NCI-H1417 treated with DMSO at 0.1 percent for 48 hours (cell line): ENCODE data around the gene GNPTAB.
"Not testable (repeated sequence)": the region's sequence is repeated elsewhere in the genome, so short reads cannot be mapped to it uniquely, and the experiment has no call there.

Experiments used
- DNase-seq: peaks from one replicate; lab custom pipeline; 2025; lab: John Stamatoyannopoulos, UW

Gene GNPTAB

DNA sequence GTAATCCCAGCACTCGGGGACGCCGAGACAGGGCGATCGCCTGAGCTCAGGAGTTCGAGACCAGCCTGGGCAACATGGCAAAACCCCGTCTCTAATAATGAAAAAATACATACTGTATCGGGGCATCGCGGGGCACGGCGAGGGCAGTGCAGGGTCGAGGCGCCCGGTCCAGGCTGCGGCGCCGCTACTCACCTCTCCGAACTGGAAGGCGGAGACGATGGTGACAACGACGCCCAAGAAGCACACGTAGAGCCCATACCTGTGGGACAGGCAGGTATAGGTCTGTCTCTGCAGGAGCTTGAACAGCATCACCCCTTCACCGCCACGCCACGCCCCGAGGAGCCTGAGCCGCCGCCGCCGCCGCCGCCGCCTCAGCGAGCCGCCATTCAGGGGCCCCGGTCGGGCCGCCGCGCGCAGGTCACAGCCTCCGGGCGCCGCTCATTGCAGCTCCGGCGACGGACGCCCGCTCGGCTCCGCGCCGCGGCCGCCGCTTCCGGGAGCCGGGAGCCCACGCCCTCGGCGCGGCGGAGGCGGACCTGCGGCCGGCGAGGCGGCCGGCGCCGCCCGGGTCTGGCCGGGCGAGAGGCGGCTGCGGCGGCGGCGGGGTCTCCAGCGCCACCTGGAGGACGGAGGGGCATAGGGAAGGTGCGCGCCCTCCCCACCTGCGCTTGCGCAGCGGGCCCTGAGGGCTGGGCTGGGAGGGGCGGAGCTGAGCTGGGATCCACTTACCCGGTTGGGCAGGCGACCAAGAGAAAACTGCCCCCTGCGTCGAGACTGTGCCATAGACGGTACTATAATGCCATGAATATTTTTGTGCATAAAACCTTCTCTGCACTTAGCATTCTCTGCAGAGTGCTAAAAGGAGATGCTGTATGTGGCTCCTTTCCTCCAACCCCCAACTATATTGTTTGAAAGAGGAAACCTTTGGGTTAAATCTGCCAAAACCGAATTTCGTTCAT lies at the start of gene GNPTAB:
TSS of gene GNPTAB (minus strand) at position 593 of the 959 bp plus-strand sequence. CDS start at position 309, 284 bp downstream.
- peak; percentile 75 for DNase-seq

DNA sequence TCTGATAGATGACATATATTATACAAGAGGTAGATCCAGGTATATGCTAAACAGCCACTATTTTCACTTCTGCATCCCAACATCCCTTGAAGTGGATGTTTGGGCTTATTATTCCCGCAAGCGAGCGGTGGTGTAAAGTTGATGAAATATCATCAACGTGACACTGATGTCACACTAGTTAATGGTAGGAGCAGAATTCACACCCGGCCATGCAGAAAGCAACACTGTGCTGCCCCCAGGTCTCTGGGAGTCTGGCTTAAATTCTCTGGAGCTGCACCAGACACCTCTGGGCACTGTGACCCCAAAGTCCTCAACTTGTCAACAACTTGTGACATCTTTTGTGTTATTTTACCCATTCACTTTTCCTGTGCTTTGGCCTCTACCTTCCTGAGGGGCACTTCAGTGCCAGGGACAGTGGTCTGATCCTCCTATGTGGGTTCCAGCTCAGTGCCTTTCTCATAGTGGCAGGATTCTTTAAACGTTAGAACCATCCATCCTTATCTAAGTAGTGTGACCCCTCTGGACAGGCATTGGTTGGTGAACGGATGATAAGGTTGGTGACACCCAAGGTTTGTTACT lies 47.6 kb upstream of the GNPTAB start:
- DNase-seq, result no peak

DNA sequence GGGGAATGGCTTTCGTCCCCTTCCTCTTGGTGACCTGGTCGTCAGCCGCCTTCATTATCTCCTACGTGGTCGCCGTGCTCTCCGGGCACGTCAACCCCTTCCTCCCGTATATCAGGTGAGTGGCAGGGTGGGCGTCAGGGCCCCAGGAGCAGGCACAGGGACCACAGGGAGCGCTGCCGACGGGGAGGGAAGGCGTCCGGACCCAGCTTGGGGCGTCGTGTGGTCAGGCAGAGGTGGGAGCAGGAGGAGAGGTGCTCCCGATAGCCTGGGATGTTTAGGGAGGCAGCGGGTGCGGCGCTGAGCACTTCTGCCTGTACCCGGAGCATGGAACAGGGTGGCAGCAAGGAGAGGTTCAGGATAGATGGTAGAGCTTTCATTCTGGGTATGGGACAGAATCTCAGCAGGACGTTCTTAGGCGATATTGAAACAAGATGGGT lies 47.1 kb upstream of the GNPTAB start:
- no peak for DNase-seq

DNA sequence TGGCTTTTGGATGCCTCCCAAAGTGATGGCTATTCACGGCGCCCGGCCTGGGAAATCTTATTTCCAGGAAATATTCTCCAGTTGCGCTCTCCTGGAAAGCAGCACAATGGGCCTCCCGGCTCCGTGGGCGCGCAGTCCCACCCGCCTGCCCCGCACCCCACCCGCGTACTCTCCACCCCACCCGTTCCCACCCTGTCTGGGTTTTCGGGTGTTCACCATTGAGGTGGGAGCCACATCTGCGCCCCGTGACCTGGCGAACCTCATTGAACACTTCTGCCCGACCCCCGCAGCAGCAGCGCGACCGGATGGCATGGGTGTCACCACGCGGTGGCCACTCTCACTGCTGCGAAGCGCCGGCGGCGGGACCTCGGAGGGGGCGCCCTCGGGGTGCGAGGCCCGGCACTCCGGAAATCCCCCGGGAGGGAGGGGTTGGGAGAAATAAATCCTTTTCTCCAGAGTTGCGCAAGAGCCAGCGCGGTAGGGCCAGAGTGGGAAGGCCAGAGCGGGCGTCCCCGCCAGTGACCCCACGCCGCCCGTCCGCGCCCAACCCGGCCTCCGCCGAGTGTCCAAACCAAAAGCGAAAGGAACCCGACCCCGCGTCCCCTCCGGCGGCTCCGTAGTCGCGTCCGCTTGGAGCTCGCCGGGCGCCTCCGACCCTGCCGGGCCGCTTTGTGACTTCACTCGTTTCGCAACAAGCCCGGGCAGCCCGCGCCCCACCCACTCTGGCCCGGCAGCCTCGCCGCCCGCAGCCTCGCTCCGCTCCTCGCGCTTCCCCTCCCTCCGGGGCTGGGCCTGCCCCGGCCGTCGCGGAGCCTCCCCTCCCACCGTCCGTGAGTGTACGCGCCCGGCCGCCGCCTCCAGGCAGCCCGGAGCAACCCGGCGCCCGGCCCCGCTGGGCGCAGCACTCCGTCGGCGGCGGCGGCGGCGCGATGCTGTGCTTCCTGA lies 46.4 kb upstream of the GNPTAB start, which contains the start of gene DRAM1:
TSS of gene DRAM1 (plus strand) at position 720 of the 945 bp plus-strand sequence. CDS start at position 930, 210 bp downstream.
- DNase-seq, result no peak

DNA sequence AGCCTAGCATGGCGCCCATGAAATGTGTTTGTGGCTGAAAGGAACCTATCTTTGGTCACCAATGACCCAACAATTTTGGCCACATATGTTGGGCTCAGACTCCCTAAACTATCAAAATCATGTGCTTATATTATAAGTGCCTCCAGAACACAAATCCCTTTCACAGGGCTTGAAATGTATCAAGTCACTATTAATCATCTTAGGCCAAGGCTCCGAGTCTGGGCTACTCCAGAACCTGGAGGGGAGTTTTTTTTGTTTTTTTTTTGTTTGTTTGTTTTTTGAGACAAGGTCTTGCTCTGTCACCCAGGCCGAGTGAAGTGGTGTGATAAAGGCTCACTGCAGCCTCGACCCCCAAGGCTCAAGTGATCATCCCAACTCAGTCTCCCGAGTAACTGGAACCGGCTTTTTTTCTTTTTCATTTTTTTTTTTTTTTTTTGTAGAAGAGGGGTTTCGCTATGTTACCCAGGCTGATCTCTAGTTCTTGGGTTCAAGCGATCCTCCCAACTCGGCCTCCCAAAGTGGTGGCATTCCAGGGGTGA lies 45.6 kb upstream of the GNPTAB start:
- DNase-seq, result no peak

DNA sequence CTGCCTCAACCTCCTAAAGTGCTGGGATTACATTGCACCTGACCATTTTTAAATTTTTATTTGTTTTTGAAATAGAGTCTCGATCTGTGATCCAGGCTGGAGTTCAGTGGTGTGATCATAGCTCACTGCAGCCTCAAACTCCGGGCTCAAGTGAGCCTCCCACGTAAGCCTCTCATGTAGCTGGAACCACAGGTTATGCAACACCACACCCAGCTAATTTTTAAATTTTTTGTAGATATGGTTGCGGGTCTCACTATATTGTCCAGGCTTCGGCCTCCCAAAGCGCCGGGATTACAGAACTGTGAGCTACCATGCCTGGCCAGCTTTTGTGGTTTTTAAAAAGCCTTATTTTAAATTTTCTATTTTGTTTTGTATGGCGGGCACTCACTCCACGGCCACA lies 44.4 kb upstream of the GNPTAB start:
- DNase-seq, result no peak

DNA sequence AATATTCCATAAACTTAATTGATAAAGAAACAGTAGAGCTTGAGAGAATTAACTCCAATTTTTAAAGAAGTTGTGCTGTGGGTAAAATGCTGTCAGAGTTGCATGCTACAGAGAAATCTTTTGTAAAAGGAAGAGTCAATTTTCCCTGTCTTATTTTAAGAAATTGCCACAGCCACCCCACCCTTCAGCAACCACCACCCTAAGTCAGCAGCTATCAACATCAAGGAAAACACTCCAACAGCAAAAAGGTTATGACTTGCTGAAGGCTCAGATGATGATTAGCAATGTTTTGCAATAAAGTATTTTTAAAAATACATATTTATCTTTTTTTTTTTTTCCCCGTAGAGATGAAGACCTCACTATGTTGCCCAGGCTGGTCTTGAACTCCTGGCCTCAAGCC lies 40.2 kb upstream of the GNPTAB start:
- DNase-seq, result no peak

DNA sequence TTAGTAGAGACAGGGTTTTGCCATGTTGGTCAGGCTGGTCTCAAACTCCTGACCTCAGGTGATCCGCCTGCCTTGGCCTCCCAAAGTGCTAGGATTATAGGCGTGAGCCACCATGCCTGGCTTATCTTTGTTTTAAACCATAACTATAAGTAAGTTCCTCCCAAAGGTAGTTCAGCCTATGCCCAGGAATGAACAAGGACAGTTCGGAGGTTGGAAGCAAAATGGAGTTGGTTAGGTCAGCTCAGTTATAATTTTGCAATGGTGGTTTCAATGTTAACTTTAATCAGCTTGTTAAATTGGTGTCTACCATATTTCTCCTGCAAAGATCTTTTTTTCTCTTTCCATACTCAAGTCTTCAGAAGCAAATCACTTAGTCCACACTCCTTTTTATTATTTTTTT lies 36.9 kb upstream of the GNPTAB start:
- DNase-seq, result not testable (repeated sequence)

DNA sequence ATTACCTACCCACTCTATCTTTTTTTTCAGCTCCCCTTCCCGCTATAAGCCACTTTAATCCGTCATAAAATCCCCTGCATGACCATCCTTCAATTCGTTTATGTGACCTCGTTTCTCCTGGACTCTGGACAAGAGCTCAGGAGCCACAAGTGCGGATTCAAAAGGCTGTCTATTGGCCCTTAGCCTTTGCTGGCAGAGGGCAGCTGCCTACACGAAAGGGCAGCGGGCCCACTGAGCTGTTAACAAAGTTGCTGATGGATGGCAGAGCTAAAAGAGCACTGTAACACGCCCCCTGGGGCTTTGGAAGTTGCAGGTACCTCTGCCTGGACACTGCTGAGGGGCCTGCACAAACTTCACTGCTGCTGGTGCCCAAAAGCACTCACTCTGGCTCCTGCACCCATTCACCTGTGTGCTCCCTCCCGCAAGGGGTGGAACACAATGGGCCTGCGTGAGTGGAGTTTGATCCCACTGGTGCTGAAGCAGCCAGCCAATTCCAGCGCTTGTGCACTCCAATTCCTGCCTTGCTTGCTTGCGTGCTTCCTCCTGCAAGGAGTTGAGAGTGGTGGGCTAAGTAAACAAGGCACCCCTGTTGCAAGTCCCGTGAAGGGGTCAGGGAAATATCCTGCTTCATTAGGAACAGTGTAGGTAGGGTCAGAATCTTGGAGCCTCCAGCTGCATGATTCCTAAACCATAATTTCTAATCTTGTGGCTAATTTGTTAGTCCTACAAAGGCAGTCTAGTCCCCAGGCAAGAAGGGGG lies 36.0 kb upstream of the GNPTAB start:
- no peak for DNase-seq

DNA sequence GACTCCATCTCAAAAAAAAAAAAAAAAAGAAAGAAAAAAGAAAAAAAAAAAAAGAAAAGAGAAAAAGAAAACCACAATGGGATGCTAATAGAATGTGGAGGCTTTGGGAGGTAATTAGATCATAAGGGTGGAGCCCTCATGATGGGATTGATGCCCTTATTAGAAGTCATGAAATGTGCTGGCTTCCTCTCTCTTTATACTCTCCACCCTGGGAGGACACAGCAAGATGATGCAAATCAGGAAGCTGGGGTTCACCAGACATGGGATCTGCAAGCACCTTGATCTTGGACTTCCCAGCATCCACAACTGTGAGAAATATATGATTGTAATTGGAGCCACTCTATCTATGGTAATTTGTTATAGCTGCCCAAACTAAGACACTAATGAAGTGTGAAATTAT lies 33.2 kb upstream of the GNPTAB start:
- no peak for DNase-seq

DNA sequence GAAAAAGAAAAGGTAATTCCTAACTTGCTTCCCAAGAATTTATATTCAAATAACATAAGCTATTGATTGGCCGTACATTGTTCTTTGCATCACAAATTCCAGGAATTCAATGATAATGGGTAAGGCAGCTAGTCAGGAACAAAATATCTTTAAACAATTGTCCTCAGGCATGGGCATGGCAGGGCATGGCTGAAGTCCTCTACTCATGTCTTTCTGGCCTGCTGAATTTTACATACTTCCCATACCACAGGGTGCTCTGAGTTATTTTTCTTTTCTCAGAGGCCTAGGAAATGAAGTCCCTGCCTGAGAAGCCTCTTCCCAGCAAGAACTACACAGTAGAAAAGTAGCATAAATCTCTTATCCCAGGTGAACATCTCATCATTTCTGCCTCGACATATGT lies 31.5 kb upstream of the GNPTAB start:
- DNase-seq, result no peak

DNA sequence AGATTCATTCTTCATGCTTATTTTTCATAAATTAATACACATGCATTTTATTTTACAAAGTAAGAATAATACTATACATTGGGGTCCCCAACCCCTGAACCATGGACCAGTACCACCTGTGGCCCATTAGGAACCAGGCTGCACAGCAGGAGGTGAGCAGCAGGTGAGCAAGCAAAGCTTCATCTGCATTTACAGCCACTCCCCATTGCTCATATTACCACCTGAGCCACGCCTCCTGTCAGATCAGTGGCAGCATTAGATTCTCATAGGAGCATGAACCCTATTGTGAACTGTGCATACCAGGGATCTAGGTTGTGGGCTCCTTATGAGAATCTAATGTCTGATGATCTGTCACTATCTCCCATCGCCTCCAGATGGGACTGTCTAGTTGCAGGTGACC lies 30.9 kb upstream of the GNPTAB start:
- DNase-seq, result not testable (repeated sequence)

DNA sequence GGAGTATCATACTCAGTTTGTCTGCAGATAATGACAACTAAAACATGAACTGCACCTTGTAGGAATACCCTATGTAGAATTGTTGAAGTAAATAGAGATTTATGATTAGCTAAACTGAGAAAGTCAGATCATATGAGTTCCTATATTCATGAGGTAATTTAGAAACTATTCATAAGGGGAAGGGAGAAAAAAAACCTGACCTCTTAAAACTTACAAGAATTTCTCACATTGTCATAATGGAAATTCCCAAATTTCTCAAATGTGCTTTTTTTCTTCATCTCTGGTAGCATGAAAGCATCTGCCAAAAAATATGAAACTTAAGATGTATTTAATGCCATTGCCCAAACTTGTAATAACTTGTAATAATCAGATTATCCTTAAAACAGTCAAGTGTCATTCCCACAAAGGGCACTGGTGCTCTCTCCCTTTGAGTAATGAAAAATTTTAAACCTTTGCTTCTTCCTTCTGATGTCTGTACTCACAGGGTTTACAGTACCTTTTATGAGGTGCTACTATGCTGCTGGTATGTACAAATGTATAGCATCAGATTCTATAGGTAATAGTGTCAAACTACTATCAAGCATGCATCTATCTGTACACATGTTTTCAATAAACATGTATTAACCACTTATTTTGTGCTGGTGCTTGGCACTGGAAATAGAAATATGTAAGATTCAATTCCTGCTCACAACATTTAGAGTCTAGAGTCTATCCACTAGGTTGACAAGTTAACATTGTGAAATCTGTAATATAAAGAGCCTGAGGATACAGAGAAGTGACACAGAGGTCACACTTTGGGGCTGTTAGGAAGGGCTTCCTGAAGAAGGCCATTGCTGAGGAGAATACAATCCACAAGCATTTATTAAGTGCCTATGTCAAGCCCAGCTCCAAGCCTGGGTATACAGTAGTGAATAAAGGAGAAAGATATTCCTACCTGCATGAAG lies 29.2 kb upstream of the GNPTAB start:
- DNase-seq, result no peak

DNA sequence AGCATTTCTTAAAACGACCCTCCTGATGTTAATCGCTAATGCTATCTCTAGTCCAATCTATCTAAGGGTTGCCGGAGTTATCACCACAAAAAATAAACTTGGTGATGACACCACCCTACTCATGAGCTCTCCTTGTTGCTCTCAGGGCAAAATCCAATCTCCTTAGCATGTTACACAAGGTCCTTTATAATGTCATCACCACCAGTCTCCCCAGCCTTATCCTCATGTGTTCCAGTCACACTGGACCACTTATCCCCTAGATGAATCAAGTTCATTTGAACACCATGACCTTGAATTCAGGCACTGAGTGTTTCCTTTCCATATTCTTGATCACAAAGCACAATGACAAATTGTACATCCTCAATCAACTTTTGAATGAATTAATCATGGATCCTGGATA lies 27.6 kb upstream of the GNPTAB start:
- DNase-seq, result no peak

DNA sequence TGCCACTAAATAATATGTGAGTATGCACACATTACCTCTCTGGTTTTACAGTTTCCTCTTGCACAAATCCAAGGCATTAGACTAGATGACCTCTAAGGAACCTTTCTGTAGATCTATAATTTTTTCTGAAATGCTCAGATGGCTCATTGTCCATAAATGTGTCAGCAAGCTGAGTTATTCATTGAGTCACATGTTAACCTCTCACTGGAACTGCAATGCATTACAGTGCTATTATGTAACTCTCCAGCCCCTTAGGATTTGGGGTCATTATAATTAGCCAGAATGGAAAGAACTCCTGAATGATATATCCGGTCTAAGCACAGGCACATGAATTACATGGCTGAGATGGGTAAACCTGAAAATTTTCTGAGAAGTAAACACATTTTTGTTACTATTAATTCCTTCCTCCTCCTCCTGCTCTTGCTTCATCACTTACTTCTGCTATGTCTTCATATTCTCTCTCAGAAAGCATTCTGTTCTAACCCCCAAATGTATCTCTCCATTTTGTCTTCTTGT lies 26.3 kb upstream of the GNPTAB start:
- no peak for DNase-seq

DNA sequence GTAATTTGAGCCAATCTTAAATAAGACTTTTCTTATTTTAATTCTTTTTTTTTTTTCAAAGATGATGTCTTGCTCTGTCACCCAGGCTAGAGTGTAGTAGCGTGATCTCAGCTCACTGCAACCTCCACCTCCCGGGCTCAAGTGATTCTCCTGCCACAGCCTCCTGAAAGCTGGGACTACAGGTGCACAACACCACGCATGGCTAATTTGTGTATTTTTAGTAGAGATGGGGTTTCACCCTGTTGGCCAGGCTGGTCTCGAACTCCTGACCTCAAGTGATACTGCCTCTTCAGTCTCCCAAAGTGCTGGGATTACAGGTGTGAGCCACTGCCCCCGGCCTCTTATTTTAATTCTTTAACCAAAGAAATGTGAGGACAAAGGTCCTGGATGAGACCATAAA lies 25.9 kb upstream of the GNPTAB start:
- not testable (repeated sequence) for DNase-seq

DNA sequence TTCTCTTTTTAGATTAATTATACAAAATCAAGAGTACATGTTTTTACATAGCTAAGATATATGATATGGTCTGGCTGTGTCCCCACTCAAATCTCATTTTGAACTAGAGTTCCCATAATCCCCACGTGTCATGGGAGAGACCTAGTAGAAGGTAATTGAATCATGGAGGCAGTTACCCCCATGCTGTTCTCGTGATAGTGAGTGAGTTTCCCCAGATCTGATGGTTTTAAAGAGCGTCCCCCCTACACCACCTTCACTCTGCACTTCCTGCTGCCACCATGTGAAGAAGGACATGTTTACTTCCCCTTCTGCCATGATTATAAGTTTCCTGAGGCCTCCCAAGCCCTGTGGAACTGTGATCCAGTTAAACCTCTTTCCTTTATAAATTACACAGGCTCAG lies 25.2 kb upstream of the GNPTAB start:
- no peak for DNase-seq

DNA sequence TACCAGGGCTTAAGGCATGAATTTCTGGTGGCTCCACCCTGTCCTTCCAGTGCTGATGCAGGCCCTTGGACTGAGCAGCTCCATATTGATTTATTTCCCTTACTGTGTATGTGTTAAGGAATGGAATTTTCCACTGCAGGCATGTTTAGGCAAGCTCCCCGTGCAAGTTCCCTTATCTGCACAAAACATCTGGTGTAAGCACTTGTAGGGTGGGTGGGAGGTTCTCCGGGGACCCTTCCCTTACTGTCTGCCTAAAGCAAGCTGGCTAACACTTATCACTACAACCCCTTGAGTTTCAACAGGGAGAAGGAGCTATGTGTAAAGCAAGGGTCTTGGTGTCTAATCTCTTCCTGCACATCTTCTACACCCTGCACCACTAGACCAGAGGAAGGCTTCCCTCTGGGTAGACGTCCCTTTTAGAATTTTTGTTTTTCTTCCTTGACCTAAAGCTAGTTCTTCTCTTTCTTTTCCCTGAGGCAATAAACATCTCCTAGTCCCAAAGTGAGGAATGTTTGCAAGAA lies 24.7 kb upstream of the GNPTAB start:
- no peak for DNase-seq

DNA sequence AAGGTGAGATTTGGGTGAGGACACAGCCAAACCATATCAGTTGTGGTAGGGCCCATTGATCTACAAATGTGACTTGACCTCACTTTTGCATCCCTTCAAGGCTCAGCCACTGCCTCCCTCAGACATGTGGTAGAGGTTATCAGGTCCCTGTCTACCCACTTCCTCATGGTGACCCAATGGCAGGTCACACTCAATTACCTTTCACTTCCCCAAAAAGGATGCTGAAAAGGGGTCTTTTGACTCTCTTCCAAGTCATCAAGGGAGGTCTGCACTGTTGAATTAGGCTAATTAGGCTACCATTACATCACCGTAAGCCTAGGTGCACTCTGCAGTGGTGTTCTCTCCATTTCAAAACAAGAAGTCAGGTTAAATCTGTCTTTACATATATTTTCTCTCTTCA lies 24.0 kb upstream of the GNPTAB start:
- no peak for DNase-seq
